HG03139 (cell line): Measurements from ENCODE around the gene S100P.
"Not testable (repeated sequence)": the region's sequence is repeated elsewhere in the genome, so short reads cannot be mapped to it uniquely, and the experiment has no call there.

ENCODE experiments used
- ATAC-seq: cut with Tn5 transposase; IDR thresholded peaks from one replicate; pipeline ENCODE4 v1.9.1; 2021; ENCODE audit not compliant: unreplicated experiment

S100P gene

GRCh38 chr4:6720202-6720699 is 26.6 kb downstream of the S100P start:
- ATAC-seq, result no peak

GRCh38 chr4:6721121-6721520 is 27.4 kb downstream of the S100P start:
- no peak for ATAC-seq

- ATAC-seq, result no peak
These were observed 29.2 kb downstream of the S100P start for GRCh38 chr4:6722891-6723290.

GRCh38 chr4:6723851-6724250 is 30.2 kb downstream of the S100P start:
- no peak for ATAC-seq

GRCh38 chr4:6724421-6725111 is 30.9 kb downstream of the S100P start:
- ATAC-seq, result no peak

- not testable (repeated sequence) for ATAC-seq
These were observed 31.8 kb downstream of the S100P start for GRCh38 chr4:6725427-6725961.

- no peak for ATAC-seq
These were observed 33.6 kb downstream of the S100P start for GRCh38 chr4:6727081-6727942.

- no peak for ATAC-seq
These were observed 34.2 kb downstream of the S100P start for GRCh38 chr4:6727943-6728250.

GRCh38 chr4:6728320-6729029 is 34.8 kb downstream of the S100P start:
- no peak for ATAC-seq

- ATAC-seq, result no peak
These were observed 37.1 kb downstream of the S100P start for GRCh38 chr4:6730603-6731317.

GRCh38 chr4:6731318-6731675 is 37.6 kb downstream of the S100P start:
- ATAC-seq, result no peak

- ATAC-seq, result no peak
These were observed 38.1 kb downstream of the S100P start for GRCh38 chr4:6731780-6732179.

- no peak for ATAC-seq
These were observed 39.0 kb downstream of the S100P start for GRCh38 chr4:6732441-6733357.

GRCh38 chr4:6733358-6734164 is 39.9 kb downstream of the S100P start:
- ATAC-seq, result no peak

GRCh38 chr4:6734165-6734786 is 40.6 kb downstream of the S100P start:
- ATAC-seq, result no peak

- ATAC-seq, result no peak
These were observed 46.2 kb downstream of the S100P start for GRCh38 chr4:6739920-6740319.

- ATAC-seq, result no peak
These were observed 46.7 kb downstream of the S100P start for GRCh38 chr4:6740347-6740746.

- ATAC-seq, result no peak
These were observed 48.8 kb downstream of the S100P start for GRCh38 chr4:6742507-6742906.

- ATAC-seq, result no peak
These were observed 49.3 kb downstream of the S100P start for GRCh38 chr4:6742989-6743388.
